Measurements from ENCODE around the gene ORC6.

GRCh38 chr16:46733319-46733830, 43.9 kb downstream of the ORC6 start:
- TF ChIP-seq, protein P1, sequence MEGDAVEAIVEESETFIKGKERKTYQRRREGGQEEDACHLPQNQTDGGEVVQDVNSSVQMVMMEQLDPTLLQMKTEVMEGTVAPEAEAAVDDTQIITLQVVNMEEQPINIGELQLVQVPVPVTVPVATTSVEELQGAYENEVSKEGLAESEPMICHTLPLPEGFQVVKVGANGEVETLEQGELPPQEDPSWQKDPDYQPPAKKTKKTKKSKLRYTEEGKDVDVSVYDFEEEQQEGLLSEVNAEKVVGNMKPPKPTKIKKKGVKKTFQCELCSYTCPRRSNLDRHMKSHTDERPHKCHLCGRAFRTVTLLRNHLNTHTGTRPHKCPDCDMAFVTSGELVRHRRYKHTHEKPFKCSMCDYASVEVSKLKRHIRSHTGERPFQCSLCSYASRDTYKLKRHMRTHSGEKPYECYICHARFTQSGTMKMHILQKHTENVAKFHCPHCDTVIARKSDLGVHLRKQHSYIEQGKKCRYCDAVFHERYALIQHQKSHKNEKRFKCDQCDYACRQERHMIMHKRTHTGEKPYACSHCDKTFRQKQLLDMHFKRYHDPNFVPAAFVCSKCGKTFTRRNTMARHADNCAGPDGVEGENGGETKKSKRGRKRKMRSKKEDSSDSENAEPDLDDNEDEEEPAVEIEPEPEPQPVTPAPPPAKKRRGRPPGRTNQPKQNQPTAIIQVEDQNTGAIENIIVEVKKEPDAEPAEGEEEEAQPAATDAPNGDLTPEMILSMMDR (conservative IDR thresholded peaks at IDR 0.05): no peak
- TF ChIP-seq EZH2 (IDR thresholded peaks at IDR 0.05; ENCODE audit: low read depth): no peak
